Type B pancreatic cell (in vitro differentiated cells): Measurements from ENCODE around the gene HPS3. TPM values are rescaled to one million over a fixed set of nuclear protein-coding genes. Genes with fewer than 3 reads are reported as not detected.

Experiments
- DNase-seq: peaks from one replicate; pipeline ENCODE4 v3.0.0; 2021; ENCODE audit warnings: mixed read lengths; ENCODE audit not compliant: unreplicated experiment; ENCODE audit errors: extremely low spot score
- H3K27ac Mint-ChIP-seq: 2 replicates; pipeline ENCODE4 v1.8.0; 2021; ENCODE audit warnings: mild to moderate bottlenecking, mixed read lengths
- H3K27me3 Mint-ChIP-seq: 2 replicates; pipeline ENCODE4 v1.8.0; 2021; ENCODE audit warnings: mixed read lengths
- H3K36me3 Mint-ChIP-seq: 2 replicates; pipeline ENCODE4 v1.8.0; 2021; ENCODE audit warnings: mixed read lengths
- H3K4me1 Mint-ChIP-seq: one replicate; pipeline ENCODE4 v1.8.0; 2021; ENCODE audit warnings: mixed read lengths; ENCODE audit not compliant: unreplicated experiment
- H3K4me3 Mint-ChIP-seq: 2 replicates; pipeline ENCODE4 v1.8.0; 2021; ENCODE audit warnings: mild to moderate bottlenecking, mixed read lengths
- H3K9me3 Mint-ChIP-seq: 2 replicates; pipeline ENCODE4 v1.8.0; 2021; ENCODE audit warnings: mixed read lengths
- CTCF ChIP-seq: fragments of 200-600 bp; sonication (generic); conservative IDR thresholded peaks from 2 replicates; pipeline ENCODE4 v1.5.0; 2021; ENCODE audit warnings: antibody characterized with exemption, mild to moderate bottlenecking
- total RNA-seq: library from RNA; stranded (reverse); gene quantifications from 2 replicates; pipeline ENCODE4 v1.2.1, GENCODE V29; 2021; ENCODE audit warnings: low replicate concordance

Gene HPS3
- total RNA-seq, 1 donor from 2014 or later, result 18.2 TPM

- H3K4me3 Mint-ChIP-seq, result no peak overlapping the region
- H3K36me3 Mint-ChIP-seq, result peaks cover 25% of the 10 kb centered on the region
- DNase-seq, result no peak
- no peaks in the 10 kb centered on the region for H3K27me3 Mint-ChIP-seq
- H3K27ac Mint-ChIP-seq, result no peak overlapping the region
- H3K9me3 Mint-ChIP-seq, result no peaks in the 10 kb centered on the region
- no peak for TF ChIP-seq CTCF
- peaks cover 5% of the 10 kb centered on the region for H3K4me1 Mint-ChIP-seq
Measured at GRCh38 chr3:149170672-149171071, 41.2 kb downstream of the HPS3 start.

- H3K27ac Mint-ChIP-seq, result no peak overlapping the region
- peaks cover 5% of the 10 kb centered on the region for H3K9me3 Mint-ChIP-seq
- TF ChIP-seq CTCF, result no peak
- no peaks in the 10 kb centered on the region for H3K27me3 Mint-ChIP-seq
- peaks cover 26% of the 10 kb centered on the region for H3K36me3 Mint-ChIP-seq
- no peaks in the 10 kb centered on the region for H3K4me1 Mint-ChIP-seq
- H3K4me3 Mint-ChIP-seq, result no peak overlapping the region
- DNase-seq, result no peak
Measured at GRCh38 chr3:149174901-149175300, 45.5 kb downstream of the HPS3 start.

- no peak for DNase-seq
- Mint-ChIP-seq H3K27ac (no peak overlapping the region), H3K27me3 (no peaks in the 10 kb centered on the region), H3K9me3 (peaks cover 5% of the 10 kb centered on the region), H3K4me3 (no peak overlapping the region), H3K36me3 (peaks cover 22% of the 10 kb centered on the region), H3K4me1 (no peaks in the 10 kb centered on the region)
- no peak for TF ChIP-seq CTCF
Measured at GRCh38 chr3:149177122-149177521, 47.7 kb downstream of the HPS3 start.

- peaks cover 15% of the 10 kb centered on the region for H3K36me3 Mint-ChIP-seq
- TF ChIP-seq CTCF, result no peak
- H3K27me3 Mint-ChIP-seq, result no peaks in the 10 kb centered on the region
- no peak overlapping the region for H3K4me3 Mint-ChIP-seq
- DNase-seq, result no peak
- H3K4me1 Mint-ChIP-seq, result no peaks in the 10 kb centered on the region
- no peak overlapping the region for H3K27ac Mint-ChIP-seq
- peaks cover 5% of the 10 kb centered on the region for H3K9me3 Mint-ChIP-seq
Measured at GRCh38 chr3:149179220-149179619, 49.8 kb downstream of the HPS3 start.

GRCh38 chr3:149180057-149180573 is 50.7 kb downstream of the HPS3 start:
- Mint-ChIP-seq H3K9me3 (peaks cover 5% of the 10 kb centered on the region), H3K4me3 (no peak overlapping the region), H3K4me1 (no peaks in the 10 kb centered on the region), H3K36me3 (peaks cover 13% of the 10 kb centered on the region), H3K27me3 (no peaks in the 10 kb centered on the region), H3K27ac (no peak overlapping the region)
- no peak for TF ChIP-seq CTCF
- DNase-seq, result no peak

GRCh38 chr3:149181182-149181581 is 51.7 kb downstream of the HPS3 start:
- Mint-ChIP-seq H3K4me1 (no peaks in the 10 kb centered on the region), H3K9me3 (peaks cover 5% of the 10 kb centered on the region), H3K36me3 (peaks cover 8% of the 10 kb centered on the region), H3K27me3 (no peaks in the 10 kb centered on the region), H3K4me3 (no peak overlapping the region), H3K27ac (no peak overlapping the region)
- DNase-seq, result no peak
- no peak for TF ChIP-seq CTCF
